BLaER1 (cell line): ENCODE data around the gene IMMP2L.

Experiments
- H3K27ac ChIP-seq: shearing (Covaris generic); formaldehyde crosslinking; 2 replicates; pipeline ENCODE4 v1.8.1; 2022
- H3K27me3 ChIP-seq: shearing (Covaris generic); formaldehyde crosslinking; 2 replicates; pipeline ENCODE4 v1.8.1; 2022
- H3K36me3 ChIP-seq: shearing (Covaris generic); formaldehyde crosslinking; 2 replicates; pipeline ENCODE4 v1.8.1; 2022
- H3K4me1 ChIP-seq: shearing (Covaris generic); formaldehyde crosslinking; 2 replicates; pipeline ENCODE4 v1.8.1; 2022
- H3K4me2 ChIP-seq: shearing (Covaris generic); formaldehyde crosslinking; 2 replicates; pipeline ENCODE4 v1.8.1; 2022
- H3K4me3 ChIP-seq: shearing (Covaris generic); formaldehyde crosslinking; 2 replicates; pipeline ENCODE4 v1.8.1; 2022
- H3K9ac ChIP-seq: shearing (Covaris generic); formaldehyde crosslinking; 2 replicates; pipeline ENCODE4 v1.8.1; 2022
- H3K9me3 ChIP-seq: shearing (Covaris generic); formaldehyde crosslinking; 2 replicates; pipeline ENCODE4 v1.8.1; 2022
- H4K20me1 ChIP-seq: shearing (Covaris generic); formaldehyde crosslinking; 2 replicates; pipeline ENCODE4 v1.8.1; 2022
- Cebpa-rat ChIP-seq: shearing (Covaris generic); IDR thresholded peaks from 2 replicates; pipeline ENCODE4 v1.8.1; 2022

IMMP2L gene

DNA sequence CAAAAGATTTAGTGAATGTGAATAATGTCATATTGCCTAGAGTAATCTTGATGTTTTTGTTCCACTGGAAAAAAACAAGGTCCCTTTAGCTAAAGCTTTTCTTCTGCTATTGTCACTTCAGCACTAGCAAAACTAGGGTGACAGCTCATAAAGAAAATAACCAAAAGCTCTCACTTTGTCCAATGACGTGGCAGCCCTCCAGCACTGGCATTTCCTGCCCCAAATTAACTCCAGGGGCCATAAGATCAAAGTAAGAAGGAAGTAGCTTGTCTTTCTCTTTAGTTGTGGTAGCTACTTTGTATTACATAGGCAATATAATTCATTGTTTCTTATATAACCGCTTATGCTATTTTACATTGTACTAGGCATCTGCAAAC lies 424.1 kb downstream of the IMMP2L start:
- Histone ChIP-seq H3K27me3 (no peaks in the 10 kb centered on the region), H3K27ac (no peak overlapping the region), H3K36me3 (no peaks in the 10 kb centered on the region), H4K20me1 (no peaks in the 10 kb centered on the region), H3K4me3 (no peak overlapping the region), H3K9me3 (no peaks in the 10 kb centered on the region), H3K4me2 (peak overlapping the region; percentile 61), H3K9ac (no peak overlapping the region), H3K4me1 (peaks cover 12% of the 10 kb centered on the region)
- no peak for TF ChIP-seq Cebpa-rat

DNA sequence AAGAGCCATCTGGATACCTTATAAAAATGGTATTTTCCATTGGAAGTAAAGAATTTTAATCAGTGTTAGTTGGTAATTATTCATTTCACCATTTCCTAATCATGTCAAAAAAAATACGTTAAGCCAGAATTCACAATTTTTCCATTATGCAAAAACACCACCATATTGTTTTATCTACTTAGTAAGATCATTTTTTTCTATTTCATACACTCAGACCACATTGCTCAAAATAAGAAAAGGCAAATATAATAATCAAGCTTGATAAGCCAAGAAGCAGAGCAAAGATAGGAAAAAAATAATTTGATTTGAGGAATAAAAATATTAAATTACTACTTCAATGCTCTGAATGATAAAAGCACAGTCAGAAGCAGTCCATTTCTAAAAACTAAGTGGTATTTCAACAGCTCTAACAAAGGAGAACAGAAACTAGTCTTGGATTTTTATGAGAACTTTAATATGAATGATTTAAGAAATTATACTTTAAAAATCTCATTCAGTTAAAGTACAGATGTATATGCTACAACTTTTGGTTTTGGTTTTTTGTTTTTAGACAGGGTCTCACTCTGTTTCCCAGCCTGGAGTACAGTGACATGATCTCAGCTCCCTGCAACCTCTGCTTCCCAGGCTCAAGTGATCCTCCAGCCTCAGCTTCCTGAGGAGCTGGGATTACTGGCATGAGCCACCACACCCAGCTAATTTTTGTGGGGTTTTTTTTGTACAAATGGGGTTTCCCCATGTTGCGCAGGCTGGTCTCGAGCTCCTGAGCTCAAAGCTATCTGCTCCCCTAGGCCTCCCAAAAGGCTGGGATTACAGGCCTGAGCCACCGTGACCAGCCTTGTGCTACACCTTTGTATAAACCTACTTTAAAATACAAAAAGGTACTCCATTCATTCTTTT lies 424.7 kb downstream of the IMMP2L start:
- no peak overlapping the region for H3K27ac ChIP-seq
- H3K9ac ChIP-seq = no peak overlapping the region
- no peak for TF ChIP-seq Cebpa-rat
- H3K4me2 ChIP-seq = peak overlapping the region; percentile 61
- H3K36me3 ChIP-seq = no peaks in the 10 kb centered on the region
- peaks cover 12% of the 10 kb centered on the region for H3K4me1 ChIP-seq
- no peaks in the 10 kb centered on the region for H4K20me1 ChIP-seq
- H3K27me3 ChIP-seq = no peaks in the 10 kb centered on the region
- H3K9me3 ChIP-seq = no peaks in the 10 kb centered on the region
- H3K4me3 ChIP-seq = no peak overlapping the region

DNA sequence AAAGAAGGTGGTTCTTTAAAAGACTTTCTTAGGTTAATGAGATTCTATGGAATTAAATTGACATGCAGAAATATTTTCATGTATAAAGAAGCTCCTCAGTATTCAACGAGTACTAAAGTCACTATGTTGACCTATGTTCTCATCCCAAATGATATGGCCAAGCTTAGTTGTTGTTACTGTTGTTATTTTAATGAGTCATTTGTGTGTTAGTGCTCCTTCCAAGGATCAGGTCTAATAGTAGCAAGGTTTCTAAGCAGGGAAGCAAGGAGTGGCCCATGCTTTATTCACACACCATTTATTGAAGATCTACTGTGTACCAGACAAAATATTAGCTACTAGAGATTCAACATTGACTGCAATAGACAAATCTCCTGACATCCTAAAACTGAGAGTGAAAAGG lies 429.5 kb downstream of the IMMP2L start:
- Histone ChIP-seq H3K27me3 (no peaks in the 10 kb centered on the region), H3K4me1 (peaks cover 1% of the 10 kb centered on the region), H3K4me2 (no peak overlapping the region), H3K9ac (no peak overlapping the region), H4K20me1 (no peaks in the 10 kb centered on the region), H3K4me3 (no peak overlapping the region), H3K36me3 (no peaks in the 10 kb centered on the region), H3K27ac (no peak overlapping the region), H3K9me3 (no peaks in the 10 kb centered on the region)
- no peak for TF ChIP-seq Cebpa-rat

DNA sequence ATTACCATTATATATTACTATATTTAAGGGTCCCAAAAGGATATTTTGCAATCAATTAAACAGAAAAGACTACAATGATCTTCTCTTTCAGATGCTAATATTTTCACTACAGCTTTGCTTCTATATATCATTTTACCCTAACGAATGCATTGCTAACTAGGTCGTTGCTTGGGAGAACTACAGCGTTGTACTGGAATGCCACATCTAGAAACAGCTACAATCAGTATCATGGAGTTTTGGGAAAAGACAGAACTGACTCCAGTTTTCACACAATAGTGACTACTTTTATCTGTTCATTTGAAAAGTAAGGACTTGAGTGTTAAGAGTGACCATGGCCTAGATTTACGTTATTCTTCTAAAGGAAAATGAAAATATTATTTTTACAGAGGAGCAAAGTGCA lies 432.9 kb downstream of the IMMP2L start:
- Histone ChIP-seq H3K9me3 (no peaks in the 10 kb centered on the region), H3K9ac (no peak overlapping the region), H4K20me1 (no peaks in the 10 kb centered on the region), H3K27me3 (no peaks in the 10 kb centered on the region), H3K4me2 (no peak overlapping the region), H3K36me3 (no peaks in the 10 kb centered on the region), H3K27ac (no peak overlapping the region), H3K4me1 (no peaks in the 10 kb centered on the region), H3K4me3 (no peak overlapping the region)
- TF ChIP-seq Cebpa-rat = no peak

DNA sequence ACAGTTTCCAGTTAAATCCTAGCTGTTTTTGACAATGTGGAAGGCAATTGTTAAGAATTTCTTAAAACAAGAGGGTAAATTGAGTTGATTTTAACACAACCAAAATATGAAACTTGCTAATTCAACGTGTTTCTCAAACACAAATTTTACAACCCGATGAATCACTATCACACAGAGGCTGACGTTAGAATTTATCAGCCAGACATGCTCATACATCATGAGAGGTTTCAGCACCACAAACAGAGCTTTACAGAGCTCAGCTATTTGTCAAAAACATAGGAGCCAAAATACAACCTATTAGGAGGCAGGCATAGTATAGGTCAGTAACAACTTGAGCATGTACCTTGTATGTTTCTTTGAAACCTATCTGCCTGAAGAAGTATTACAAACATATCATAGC lies 435.3 kb downstream of the IMMP2L start:
- Histone ChIP-seq H3K27ac (no peak overlapping the region), H3K9me3 (no peaks in the 10 kb centered on the region), H3K9ac (no peak overlapping the region), H3K27me3 (no peaks in the 10 kb centered on the region), H4K20me1 (no peaks in the 10 kb centered on the region), H3K4me3 (no peak overlapping the region), H3K36me3 (no peaks in the 10 kb centered on the region), H3K4me2 (no peak overlapping the region), H3K4me1 (no peaks in the 10 kb centered on the region)
- TF ChIP-seq Cebpa-rat = no peak

DNA sequence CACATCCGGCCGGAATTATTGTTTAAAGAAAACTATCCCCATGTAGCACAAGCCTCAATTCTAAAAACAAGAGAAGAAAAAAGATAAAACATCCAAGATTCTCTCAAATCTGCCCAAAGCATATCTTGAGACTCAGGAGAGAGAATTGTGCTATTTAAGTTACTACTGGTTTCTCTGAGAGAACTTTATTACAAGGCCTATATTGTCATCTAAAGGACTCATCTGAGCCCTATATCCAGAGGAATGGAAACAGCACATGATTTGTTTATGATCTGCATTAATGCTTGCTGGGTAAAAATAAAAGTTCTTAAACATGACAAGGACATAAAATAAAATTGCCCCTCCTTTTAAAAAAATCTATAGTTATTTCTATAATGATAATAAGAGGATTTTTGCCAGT lies 446.3 kb downstream of the IMMP2L start:
- TF ChIP-seq Cebpa-rat = no peak
- H3K4me1 ChIP-seq = peaks cover 5% of the 10 kb centered on the region; the same call in 1 of the 2 replicates
- no peak overlapping the region for H3K9ac ChIP-seq
- H3K36me3 ChIP-seq = no peaks in the 10 kb centered on the region
- no peaks in the 10 kb centered on the region for H4K20me1 ChIP-seq
- no peak overlapping the region for H3K4me2 ChIP-seq
- H3K27me3 ChIP-seq = no peaks in the 10 kb centered on the region
- no peaks in the 10 kb centered on the region for H3K9me3 ChIP-seq
- H3K4me3 ChIP-seq = no peak overlapping the region
- H3K27ac ChIP-seq = no peak overlapping the region

DNA sequence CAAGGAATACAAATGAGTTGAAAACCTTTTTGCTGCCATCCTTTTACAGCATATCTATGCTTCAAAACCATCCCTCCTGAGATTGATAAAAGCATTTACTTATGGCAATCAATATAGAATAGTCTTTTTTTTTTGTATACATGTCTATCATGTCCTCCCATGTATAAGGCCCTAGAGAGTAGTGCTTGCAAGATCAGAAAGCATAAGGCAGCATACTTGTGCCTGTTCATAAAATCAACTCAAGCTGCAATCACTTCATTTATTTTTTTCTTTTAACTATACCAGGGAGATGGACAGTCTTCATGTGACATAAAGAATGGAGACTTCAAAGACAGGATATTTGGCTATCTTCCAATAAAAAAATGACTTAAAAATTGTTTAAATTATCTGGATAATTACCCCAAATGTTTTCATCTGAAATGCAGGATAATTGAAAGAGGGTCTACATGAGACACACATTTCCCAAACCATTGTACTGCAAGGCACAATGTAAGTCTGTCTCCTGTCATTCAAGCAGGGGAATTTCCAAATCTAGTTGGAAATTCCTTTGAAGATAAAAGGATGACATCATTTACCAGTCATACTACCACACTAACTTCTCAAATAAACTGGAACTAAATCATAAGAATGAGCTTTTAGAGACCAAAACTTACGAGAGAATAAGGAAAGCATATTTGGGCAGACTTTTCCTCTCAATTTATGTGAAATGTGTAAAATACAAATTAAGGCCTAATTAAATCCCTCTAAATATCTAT lies 448.9 kb downstream of the IMMP2L start:
- no peak overlapping the region for H3K4me3 ChIP-seq
- H3K9me3 ChIP-seq = no peaks in the 10 kb centered on the region
- no peaks in the 10 kb centered on the region for H3K27me3 ChIP-seq
- no peak overlapping the region for H3K4me2 ChIP-seq
- no peak for TF ChIP-seq Cebpa-rat
- no peak overlapping the region for H3K9ac ChIP-seq
- peaks cover 5% of the 10 kb centered on the region; the same call in 1 of the 2 replicates for H3K4me1 ChIP-seq
- no peaks in the 10 kb centered on the region for H4K20me1 ChIP-seq
- H3K27ac ChIP-seq = no peak overlapping the region
- H3K36me3 ChIP-seq = no peaks in the 10 kb centered on the region

DNA sequence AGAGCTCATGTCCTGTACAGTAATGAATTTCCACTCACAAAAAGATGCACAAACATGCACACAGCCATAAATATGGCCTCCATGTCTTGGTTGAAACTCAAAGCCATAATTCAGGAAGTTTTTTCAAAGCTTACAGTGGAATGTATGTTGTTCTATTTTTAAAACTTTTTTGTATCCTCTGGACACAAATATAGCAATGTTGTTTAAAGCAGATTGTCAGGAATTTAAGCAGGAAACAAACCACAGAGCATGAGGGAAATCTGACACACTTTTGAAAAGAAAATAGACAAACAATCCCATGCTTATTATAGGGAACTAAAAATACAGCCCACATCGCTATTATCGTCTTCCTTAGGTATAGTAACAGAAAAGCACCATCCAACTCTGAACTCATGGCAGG lies 449.9 kb downstream of the IMMP2L start:
- Histone ChIP-seq H4K20me1 (no peaks in the 10 kb centered on the region), H3K4me1 (peaks cover 5% of the 10 kb centered on the region; the same call in 1 of the 2 replicates), H3K4me2 (peak overlapping the region; percentile 3; the same call in 1 of the 2 replicates), H3K27ac (no peak overlapping the region), H3K9ac (no peak overlapping the region), H3K36me3 (no peaks in the 10 kb centered on the region), H3K9me3 (no peaks in the 10 kb centered on the region), H3K27me3 (no peaks in the 10 kb centered on the region), H3K4me3 (no peak overlapping the region)
- TF ChIP-seq Cebpa-rat = no peak

DNA sequence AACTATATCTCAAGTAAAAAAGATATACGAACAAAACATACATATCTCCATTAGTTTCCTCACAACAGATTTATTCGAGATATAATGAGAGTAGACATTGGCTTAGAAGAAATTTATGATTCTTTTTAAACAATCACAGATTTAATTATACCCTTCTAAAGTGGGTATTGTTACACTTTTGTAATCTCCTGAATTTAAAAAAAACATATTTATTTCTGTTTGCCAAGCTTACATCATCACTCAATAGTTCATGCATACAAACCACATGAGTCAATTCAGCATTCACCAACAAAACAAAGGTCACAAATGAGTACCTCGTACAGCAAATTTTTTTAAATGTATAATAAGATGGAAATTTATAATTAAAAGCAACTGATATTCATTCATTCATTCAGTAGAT lies 453.8 kb downstream of the IMMP2L start:
- Histone ChIP-seq H3K36me3 (no peaks in the 10 kb centered on the region), H3K9me3 (no peaks in the 10 kb centered on the region), H4K20me1 (no peaks in the 10 kb centered on the region), H3K4me3 (no peak overlapping the region), H3K27me3 (no peaks in the 10 kb centered on the region), H3K27ac (no peak overlapping the region), H3K4me2 (no peak overlapping the region), H3K4me1 (peaks cover 5% of the 10 kb centered on the region; the same call in 1 of the 2 replicates), H3K9ac (no peak overlapping the region)
- no peak for TF ChIP-seq Cebpa-rat

DNA sequence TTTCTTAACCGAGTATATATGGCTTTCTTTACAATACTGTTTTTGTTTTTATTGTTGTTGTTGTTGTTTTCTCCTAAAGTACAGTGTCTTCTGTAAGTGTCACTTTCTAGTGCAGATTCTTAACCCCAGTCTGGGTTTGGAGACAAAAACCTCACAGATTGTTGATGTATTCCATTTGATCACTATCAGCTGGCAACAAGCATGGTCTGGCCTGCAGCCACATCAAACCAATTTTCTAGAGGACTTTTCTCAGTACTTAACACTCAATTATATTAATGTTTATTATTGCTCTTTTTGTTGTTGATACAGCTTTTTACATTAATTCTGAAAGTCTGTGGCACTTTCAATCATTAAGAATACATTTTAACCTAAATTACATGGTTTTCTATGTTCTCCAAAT lies 454.3 kb downstream of the IMMP2L start:
- Histone ChIP-seq H3K4me2 (no peak overlapping the region), H3K4me1 (peaks cover 5% of the 10 kb centered on the region; the same call in 1 of the 2 replicates), H4K20me1 (no peaks in the 10 kb centered on the region), H3K9me3 (no peaks in the 10 kb centered on the region), H3K27me3 (no peaks in the 10 kb centered on the region), H3K36me3 (no peaks in the 10 kb centered on the region), H3K9ac (no peak overlapping the region), H3K27ac (no peak overlapping the region), H3K4me3 (no peak overlapping the region)
- no peak for TF ChIP-seq Cebpa-rat
